Measurements from ENCODE around the gene CAMK2B. TPM values are rescaled to one million over a fixed set of nuclear protein-coding genes. Genes with fewer than 3 reads are reported as not detected.
A peak's percentile ranks its signal among the peaks of the same experiment; 100 is the strongest.

CAMK2B gene
- total RNA-seq, 1 experiment from 2014 or later, result 3.1 TPM

- no peak for DNase-seq (ENCODE audit: low spot score)
These were observed 4.5 kb upstream of the CAMK2B start for GRCh38 chr7:44329888-44330287.

GRCh38 chr7:44329081-44329480 is 3.7 kb upstream of the CAMK2B start:
- DNase-seq (ENCODE audit: low spot score), result no peak

GRCh38 chr7:44327981-44328380 is 2.6 kb upstream of the CAMK2B start:
- DNase-seq (ENCODE audit: low spot score), result no peak

- no peak for DNase-seq (ENCODE audit: low spot score)
These were observed 1.1 kb upstream of the CAMK2B start for GRCh38 chr7:44326261-44327125.

GRCh38 chr7:44325811-44326241 is 432 bp upstream of the CAMK2B start:
- peak; percentile 36 for DNase-seq (ENCODE audit: low spot score)

DNA sequence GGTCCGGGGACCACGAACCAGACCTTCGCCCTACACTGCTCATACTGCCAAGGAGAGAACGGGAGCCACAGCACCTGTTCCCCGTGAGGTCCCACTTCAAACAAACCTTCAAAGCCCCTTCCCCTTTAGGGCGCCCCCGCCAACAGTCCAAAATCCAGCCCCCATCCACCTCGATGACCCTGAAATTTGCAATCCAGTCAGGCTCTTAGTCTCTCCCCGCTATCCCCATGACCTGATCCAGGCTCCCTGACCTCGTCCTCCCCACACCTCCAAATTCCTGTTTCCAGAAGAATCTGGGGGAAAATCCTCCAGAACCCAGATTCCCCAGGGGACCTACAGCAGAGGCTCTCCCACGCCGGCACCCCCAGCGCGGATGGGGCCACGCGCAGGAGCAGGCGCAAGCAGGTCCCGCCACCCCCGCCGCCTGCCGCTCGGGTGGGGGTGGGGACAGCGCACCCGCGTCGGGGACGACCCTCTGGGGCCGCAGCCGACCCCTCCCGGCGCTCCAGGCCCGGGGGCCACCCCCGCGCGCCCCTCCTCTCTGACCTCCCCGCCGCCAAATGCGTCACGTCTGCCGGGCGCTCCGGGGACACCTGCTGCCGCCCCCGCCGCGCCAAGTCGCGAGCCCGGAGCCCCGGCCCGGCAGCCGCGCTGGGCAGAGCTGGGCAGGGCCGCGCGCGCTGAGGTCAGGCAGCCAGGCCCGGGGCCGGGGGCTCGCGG is 753 bp downstream of the CAMK2B start:
- DNase-seq (ENCODE audit: low spot score), result no peak

DNA sequence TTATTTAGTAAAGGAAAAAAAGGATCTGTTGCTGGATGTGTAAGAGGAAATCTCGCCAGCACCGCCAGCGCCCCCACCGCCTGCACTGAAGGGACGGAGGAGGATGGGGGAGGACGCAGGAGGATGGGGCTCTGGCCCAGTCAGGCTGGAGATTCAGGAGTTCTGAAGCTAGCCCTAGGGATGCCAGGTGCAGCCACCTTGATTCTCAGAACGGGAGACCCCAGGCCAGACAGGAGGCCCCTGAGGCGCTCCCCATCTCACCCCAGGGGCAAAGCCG is 1.3 kb downstream of the CAMK2B start:
- DNase-seq (ENCODE audit: low spot score), result no peak

DNA sequence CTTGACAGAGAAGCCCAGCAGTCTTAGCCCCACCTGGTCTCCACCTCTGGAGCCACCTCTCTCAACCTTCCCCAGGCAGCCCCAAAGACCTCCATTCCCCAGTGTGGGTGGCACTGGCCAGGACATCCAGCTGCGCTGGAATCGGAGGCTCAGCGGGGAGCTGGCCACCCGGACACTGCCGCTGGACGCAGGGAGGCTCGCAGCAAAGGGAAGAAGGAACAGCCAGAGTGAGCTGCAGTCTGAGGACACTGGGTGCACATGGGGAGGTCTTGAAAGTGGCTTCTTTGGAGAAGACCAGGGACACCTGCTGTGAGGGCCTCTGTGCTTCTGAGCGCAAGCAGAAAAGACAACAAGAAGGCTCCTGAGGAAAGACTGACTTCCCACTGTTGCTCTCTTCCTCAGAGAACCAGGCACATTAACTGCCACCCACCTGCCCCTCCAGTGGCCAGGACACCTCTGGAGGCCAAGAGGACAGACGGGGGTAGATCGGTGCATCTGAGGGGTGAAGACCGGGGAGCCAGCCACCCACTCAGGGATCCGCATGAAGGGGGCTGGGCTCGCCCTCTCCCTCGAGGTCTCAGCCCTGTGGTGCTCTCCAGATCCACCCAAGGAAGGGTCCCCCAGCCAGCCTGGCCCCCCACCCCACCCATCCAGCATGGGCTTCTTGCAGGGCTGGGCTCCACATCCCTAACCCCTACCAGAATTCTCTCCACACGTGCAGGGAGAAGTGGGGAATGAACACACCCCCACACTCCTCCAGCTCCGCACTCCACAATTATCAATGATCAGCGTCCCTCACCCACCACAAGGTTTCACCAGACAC is 1.8 kb downstream of the CAMK2B start:
- DNase-seq (ENCODE audit: low spot score), result no peak

- no peak for DNase-seq (ENCODE audit: low spot score)
These were observed 2.6 kb downstream of the CAMK2B start for GRCh38 chr7:44322631-44323363.

DNA sequence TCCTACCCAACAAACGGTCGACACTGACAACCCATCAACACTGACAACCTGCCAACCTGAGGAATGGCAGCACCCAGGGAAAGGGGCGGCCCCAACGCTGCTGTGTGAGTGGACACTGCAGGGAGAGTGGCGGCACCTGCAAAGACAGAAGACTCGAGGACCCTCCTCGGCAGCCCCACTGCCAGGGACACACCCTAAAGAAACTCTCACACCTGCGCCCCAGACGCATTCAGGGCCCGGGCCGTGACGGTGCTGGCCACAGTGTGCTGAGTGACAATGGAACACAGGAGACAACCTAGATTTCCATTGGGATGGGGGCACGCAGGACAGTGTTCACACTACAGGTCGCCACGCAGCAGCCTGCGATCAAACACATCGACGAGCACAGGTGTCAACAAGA is 3.6 kb downstream of the CAMK2B start:
- no peak for DNase-seq (ENCODE audit: low spot score)

GRCh38 chr7:44320794-44321371 is 4.5 kb downstream of the CAMK2B start:
- DNase-seq (ENCODE audit: low spot score), result no peak

DNA sequence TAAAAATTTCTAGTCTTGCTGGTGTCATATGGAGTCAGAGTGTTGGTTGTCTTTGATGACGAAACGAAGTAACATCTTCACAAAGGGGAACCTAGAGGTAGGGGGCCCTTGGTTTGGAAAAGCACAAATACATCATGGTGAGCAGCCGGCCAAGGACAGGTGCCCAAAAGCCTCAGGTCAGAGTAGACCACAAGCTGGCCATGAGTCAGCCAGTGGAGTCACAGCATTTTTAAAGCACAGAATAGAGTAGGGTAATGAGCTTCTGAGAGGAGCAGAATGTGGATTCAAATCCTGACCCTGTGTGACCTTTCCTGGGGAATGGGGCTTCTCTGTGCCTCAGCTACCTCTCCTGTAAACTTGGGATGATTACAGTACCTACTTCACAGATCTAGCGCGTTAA is 5.3 kb downstream of the CAMK2B start:
- peak; percentile 17 for DNase-seq (ENCODE audit: low spot score)

DNA sequence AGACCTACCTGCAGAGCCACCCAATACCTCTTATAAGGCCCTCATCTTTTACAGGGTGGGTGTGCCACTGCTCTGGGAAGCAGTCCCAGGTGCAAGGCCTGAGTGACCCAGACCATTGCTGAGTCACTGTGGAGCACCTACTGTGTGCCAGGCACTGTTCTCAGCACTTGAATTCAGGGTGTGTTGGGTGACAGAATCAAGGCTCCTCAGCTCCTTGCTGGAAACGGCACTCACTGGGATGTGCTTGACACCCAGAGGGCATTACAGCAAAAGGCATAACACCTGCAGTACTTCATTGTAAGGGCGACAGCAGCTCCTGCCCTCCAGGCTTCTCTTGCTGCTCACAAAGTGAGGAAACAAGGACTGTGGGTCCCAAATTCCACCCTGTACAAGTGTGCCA is 7.1 kb downstream of the CAMK2B start:
- no peak for DNase-seq (ENCODE audit: low spot score)

DNA sequence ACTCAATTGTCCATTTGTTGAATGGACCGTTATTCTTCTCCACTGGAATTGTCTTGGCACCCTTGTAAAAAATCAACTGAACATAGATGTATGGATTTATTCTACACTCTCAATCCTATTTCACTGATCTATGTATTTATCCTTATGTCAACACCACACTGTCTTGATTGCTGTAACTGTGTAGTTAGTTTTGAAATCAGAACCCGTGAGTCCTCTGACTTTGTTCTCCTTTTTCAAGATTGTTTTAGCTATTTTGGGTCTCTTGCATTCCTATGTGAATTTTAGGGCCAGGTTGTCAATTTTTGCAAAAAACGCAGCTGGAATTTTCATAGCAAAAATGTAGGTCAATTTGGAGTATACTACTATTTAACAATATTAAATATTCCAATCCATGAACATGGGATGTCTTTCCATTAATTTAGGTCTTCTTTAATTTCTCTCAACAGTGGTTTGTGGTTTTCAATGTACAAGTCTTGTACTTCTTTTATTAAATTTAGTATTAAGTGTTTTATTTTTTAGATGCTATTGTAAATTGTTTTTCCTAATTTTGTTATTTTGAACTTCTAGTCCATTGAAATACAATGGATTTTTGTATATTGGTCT is 10.0 kb downstream of the CAMK2B start:
- DNase-seq (ENCODE audit: low spot score), result no peak

DNA sequence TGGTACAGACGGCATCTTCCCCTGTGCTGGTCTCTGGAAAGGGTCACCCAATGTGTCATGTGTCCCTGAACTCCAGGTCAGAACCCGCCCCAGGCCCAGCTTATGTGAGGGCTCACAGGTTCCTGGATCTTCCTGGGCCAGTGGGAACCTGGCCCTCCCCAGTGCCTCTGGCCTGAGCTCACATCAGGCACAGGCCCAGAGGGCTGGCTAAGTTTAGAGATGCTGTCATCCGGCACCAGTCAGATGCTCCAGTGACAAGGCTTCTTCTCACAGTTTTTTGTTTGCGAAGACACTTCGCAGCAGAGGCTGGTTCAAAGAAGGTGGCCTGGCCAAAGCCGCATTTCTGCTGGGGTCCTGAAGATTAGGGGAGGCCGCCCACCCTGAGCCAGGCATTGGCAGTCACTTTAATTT is 11.8 kb downstream of the CAMK2B start:
- no peak for DNase-seq (ENCODE audit: low spot score)

DNA sequence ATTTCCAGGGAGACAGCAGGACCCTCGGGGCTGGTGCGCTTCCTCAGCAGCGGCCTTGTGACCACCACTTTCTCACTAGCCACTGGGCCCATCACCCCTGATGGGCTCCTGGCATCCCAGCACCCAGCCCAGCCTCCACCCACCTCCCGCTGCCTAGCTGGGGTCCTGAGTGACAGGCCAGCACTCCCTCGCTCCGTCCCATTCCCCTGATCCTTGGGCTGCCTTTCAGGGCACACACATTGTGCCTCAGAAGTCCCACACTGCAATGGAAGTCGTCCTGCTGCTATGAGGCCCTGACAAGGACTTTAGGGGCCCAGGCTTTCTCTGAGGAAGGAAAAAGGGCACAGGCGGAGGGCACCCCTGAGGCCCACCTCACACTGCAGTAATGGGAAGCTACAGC is 12.4 kb downstream of the CAMK2B start:
- no peak for DNase-seq (ENCODE audit: low spot score)

DNA sequence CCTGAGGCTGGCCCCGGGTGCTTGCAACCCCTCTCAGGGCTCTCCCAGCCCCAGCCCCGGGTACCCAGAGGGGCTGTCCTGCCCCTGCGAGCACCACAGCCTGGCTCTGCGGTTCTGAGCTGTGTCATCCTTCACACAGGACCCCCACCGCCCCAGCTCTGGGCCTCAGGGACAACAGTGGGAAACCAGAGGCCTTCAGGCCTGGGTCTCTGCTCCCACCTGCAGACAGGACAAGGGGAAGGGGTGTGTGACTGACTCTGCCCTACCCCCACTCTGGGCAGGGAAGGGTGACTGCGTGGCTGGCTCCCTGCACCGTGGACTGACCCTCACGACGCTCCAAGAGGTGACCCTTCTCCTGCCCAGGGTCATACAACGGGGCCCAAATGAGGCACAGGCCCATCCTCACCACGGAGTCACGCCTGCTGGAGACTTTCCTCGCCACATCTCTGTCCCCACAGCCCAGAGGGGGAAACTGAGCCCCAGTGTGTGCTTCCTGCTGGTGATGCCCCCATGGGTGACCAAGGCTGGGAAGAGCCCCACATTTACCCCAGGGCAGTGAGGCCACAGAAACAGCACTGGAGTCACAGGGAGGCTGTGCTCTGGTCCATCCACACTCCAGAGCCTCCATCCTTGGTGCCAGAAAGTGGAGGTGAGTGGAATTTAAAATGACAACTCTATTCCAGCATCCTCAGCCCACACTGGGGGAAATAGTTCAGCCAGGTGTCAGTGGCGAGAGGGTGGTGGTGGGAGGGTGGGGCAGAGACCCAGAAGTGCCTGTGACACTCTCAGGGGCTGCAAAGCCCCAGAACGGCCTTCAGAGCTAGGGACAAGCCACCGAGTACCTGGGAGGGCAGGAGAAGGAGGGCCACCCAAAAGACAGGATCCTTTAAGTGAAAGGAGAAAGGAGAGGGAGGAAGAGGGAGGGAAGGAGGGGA is 13.6 kb downstream of the CAMK2B start:
- DNase-seq (ENCODE audit: low spot score), result no peak

GRCh38 chr7:44310221-44310848 is 15.1 kb downstream of the CAMK2B start:
- no peak for DNase-seq (ENCODE audit: low spot score)

All from A172 (cell line).